ENCODE measurements around the gene CEP63. TPM values are rescaled to one million over a fixed set of nuclear protein-coding genes. Genes with fewer than 3 reads are reported as not detected.

CEP63 gene
- total and polyA plus RNA-seq, 4 donors: 28.0 to 32.7 (median 29.7) TPM

- H3K4me1 ChIP-seq (ENCODE audit: control insufficient read depth in 1 of 2, insufficient read depth in 2 of 2, low read length in 2 of 2): no peaks in the 10 kb centered on the region
- no peaks in the 10 kb centered on the region for H3K36me3 ChIP-seq (ENCODE audit: control insufficient read depth in 1 of 2, insufficient read depth in 2 of 2, low read length in 1 of 2)
- ATAC-seq (ENCODE audit: low FRiP score) (no peak), DNase-seq (no peak)
- WGBS, 2 donors: 95% methylated on average over 6 of the region's 6 CpGs
- H3K4me3 ChIP-seq (ENCODE audit: low read length in 2 of 2): no peak overlapping the region
- H3K27me3 ChIP-seq (ENCODE audit: control insufficient read depth in 1 of 2, insufficient read depth in 2 of 2, low read length in 1 of 2): no peaks in the 10 kb centered on the region
- intact Hi-C loops (cut with DNase I): loop anchor here in 1 of 2 donors (10.0 kb wide), 1 partner anchor 1287 kb away; no protein-coding TSS in a partner anchor
- no peak overlapping the region for H3K27ac ChIP-seq (ENCODE audit: low read depth in 1 of 2, low read length in 2 of 2)
- no peaks in the 10 kb centered on the region for H3K9me3 ChIP-seq (ENCODE audit: control insufficient read depth, low read length)
Observed at GRCh38 chr3:134608023-134608770, 122.3 kb downstream of the CEP63 start.

GRCh38 chr3:134608771-134609435, 123.0 kb downstream of the CEP63 start:
- WGBS, 2 donors: 86 to 89% methylated on average over 10 of the region's 10 CpGs
- Histone ChIP-seq H3K36me3 (ENCODE audit: control insufficient read depth in 1 of 2, insufficient read depth in 2 of 2, low read length in 1 of 2) (no peaks in the 10 kb centered on the region), H3K27me3 (ENCODE audit: control insufficient read depth in 1 of 2, insufficient read depth in 2 of 2, low read length in 1 of 2) (no peaks in the 10 kb centered on the region), H3K4me3 (ENCODE audit: low read length in 2 of 2) (no peak overlapping the region), H3K4me1 (ENCODE audit: control insufficient read depth in 1 of 2, insufficient read depth in 2 of 2, low read length in 2 of 2) (no peaks in the 10 kb centered on the region), H3K9me3 (ENCODE audit: control insufficient read depth, low read length) (no peaks in the 10 kb centered on the region), H3K27ac (ENCODE audit: low read depth in 1 of 2, low read length in 2 of 2) (no peak overlapping the region)
- ATAC-seq (ENCODE audit: low FRiP score) (no peak), DNase-seq (no peak)
- intact Hi-C loops (cut with DNase I): loop anchor here in 1 of 2 donors (10.0 kb wide), 1 partner anchor 1286 kb away; no protein-coding TSS in a partner anchor

GRCh38 chr3:134609821-134610431, 124.1 kb downstream of the CEP63 start:
- H3K36me3 ChIP-seq (ENCODE audit: control insufficient read depth in 1 of 2, insufficient read depth in 2 of 2, low read length in 1 of 2): no peaks in the 10 kb centered on the region
- intact Hi-C loops (cut with DNase I): loop anchor here in 1 of 2 donors (10.0 kb wide), 1 partner anchor 1285 kb away; no protein-coding TSS in a partner anchor
- H3K27me3 ChIP-seq (ENCODE audit: control insufficient read depth in 1 of 2, insufficient read depth in 2 of 2, low read length in 1 of 2): no peaks in the 10 kb centered on the region
- DNase-seq (no peak), ATAC-seq (ENCODE audit: low FRiP score) (no peak)
- no peaks in the 10 kb centered on the region for H3K4me1 ChIP-seq (ENCODE audit: control insufficient read depth in 1 of 2, insufficient read depth in 2 of 2, low read length in 2 of 2)
- H3K9me3 ChIP-seq (ENCODE audit: control insufficient read depth, low read length): no peaks in the 10 kb centered on the region
- 61 to 67% methylated on average over 10 of the region's 10 CpGs for WGBS, 2 donors
- no peak overlapping the region for H3K4me3 ChIP-seq (ENCODE audit: low read length in 2 of 2)
- no peak overlapping the region for H3K27ac ChIP-seq (ENCODE audit: low read depth in 1 of 2, low read length in 2 of 2)

GRCh38 chr3:134610432-134611385, 124.9 kb downstream of the CEP63 start:
- Histone ChIP-seq H3K27ac (ENCODE audit: low read depth in 1 of 2, low read length in 2 of 2) (no peak overlapping the region), H3K27me3 (ENCODE audit: control insufficient read depth in 1 of 2, insufficient read depth in 2 of 2, low read length in 1 of 2) (no peaks in the 10 kb centered on the region), H3K4me3 (ENCODE audit: low read length in 2 of 2) (no peak overlapping the region), H3K36me3 (ENCODE audit: control insufficient read depth in 1 of 2, insufficient read depth in 2 of 2, low read length in 1 of 2) (no peaks in the 10 kb centered on the region), H3K4me1 (ENCODE audit: control insufficient read depth in 1 of 2, insufficient read depth in 2 of 2, low read length in 2 of 2) (no peaks in the 10 kb centered on the region), H3K9me3 (ENCODE audit: control insufficient read depth, low read length) (no peaks in the 10 kb centered on the region)
- DNase-seq: no peak
- 78 to 79% methylated on average over 11 of the region's 11 CpGs for WGBS, 2 donors
- ATAC-seq (ENCODE audit: low FRiP score): no peak
- intact Hi-C loops (cut with DNase I): no loop called here

- WGBS, 2 donors: 90 to 93% methylated on average over 2 of the region's 2 CpGs
- intact Hi-C loops (cut with DNase I): no loop called here
- ATAC-seq (ENCODE audit: low FRiP score) (no peak), DNase-seq (no peak)
- no peak overlapping the region for H3K4me3 ChIP-seq (ENCODE audit: low read length in 2 of 2)
- H3K27ac ChIP-seq (ENCODE audit: low read depth in 1 of 2, low read length in 2 of 2): no peak overlapping the region
- H3K36me3 ChIP-seq (ENCODE audit: control insufficient read depth in 1 of 2, insufficient read depth in 2 of 2, low read length in 1 of 2): no peaks in the 10 kb centered on the region
- H3K4me1 ChIP-seq (ENCODE audit: control insufficient read depth in 1 of 2, insufficient read depth in 2 of 2, low read length in 2 of 2): no peaks in the 10 kb centered on the region
- no peaks in the 10 kb centered on the region for H3K9me3 ChIP-seq (ENCODE audit: control insufficient read depth, low read length)
- H3K27me3 ChIP-seq (ENCODE audit: control insufficient read depth in 1 of 2, insufficient read depth in 2 of 2, low read length in 1 of 2): no peaks in the 10 kb centered on the region
Observed at GRCh38 chr3:134611516-134611915, 125.7 kb downstream of the CEP63 start.

- Histone ChIP-seq H3K27me3 (ENCODE audit: control insufficient read depth in 1 of 2, insufficient read depth in 2 of 2, low read length in 1 of 2) (no peaks in the 10 kb centered on the region), H3K9me3 (ENCODE audit: control insufficient read depth, low read length) (no peaks in the 10 kb centered on the region), H3K4me1 (ENCODE audit: control insufficient read depth in 1 of 2, insufficient read depth in 2 of 2, low read length in 2 of 2) (no peaks in the 10 kb centered on the region), H3K27ac (ENCODE audit: low read depth in 1 of 2, low read length in 2 of 2) (no peak overlapping the region), H3K36me3 (ENCODE audit: control insufficient read depth in 1 of 2, insufficient read depth in 2 of 2, low read length in 1 of 2) (no peaks in the 10 kb centered on the region), H3K4me3 (ENCODE audit: low read length in 2 of 2) (no peak overlapping the region)
- DNase-seq (no peak), ATAC-seq (ENCODE audit: low FRiP score) (no peak)
- 75 to 82% methylated on average over 6 of the region's 6 CpGs for WGBS, 2 donors
- intact Hi-C loops (cut with DNase I): no loop called here
Observed at GRCh38 chr3:134613006-134613520, 127.2 kb downstream of the CEP63 start.

- DNase-seq: no peak
- ATAC-seq (ENCODE audit: low FRiP score): no peak
- WGBS, 2 donors: 90 to 93% methylated on average over 4 of the region's 4 CpGs
- Histone ChIP-seq H3K27me3 (ENCODE audit: control insufficient read depth in 1 of 2, insufficient read depth in 2 of 2, low read length in 1 of 2) (no peaks in the 10 kb centered on the region), H3K36me3 (ENCODE audit: control insufficient read depth in 1 of 2, insufficient read depth in 2 of 2, low read length in 1 of 2) (no peaks in the 10 kb centered on the region), H3K4me1 (ENCODE audit: control insufficient read depth in 1 of 2, insufficient read depth in 2 of 2, low read length in 2 of 2) (no peaks in the 10 kb centered on the region), H3K9me3 (ENCODE audit: control insufficient read depth, low read length) (no peaks in the 10 kb centered on the region), H3K27ac (ENCODE audit: low read depth in 1 of 2, low read length in 2 of 2) (no peak overlapping the region), H3K4me3 (ENCODE audit: low read length in 2 of 2) (no peak overlapping the region)
- intact Hi-C loops (cut with DNase I): no loop called here
Observed at GRCh38 chr3:134614955-134615354, 129.1 kb downstream of the CEP63 start.

GRCh38 chr3:134615743-134616142, 129.9 kb downstream of the CEP63 start:
- WGBS, 2 donors: 83 to 84% methylated on average over 5 of the region's 5 CpGs
- Histone ChIP-seq H3K27me3 (ENCODE audit: control insufficient read depth in 1 of 2, insufficient read depth in 2 of 2, low read length in 1 of 2) (no peaks in the 10 kb centered on the region), H3K27ac (ENCODE audit: low read depth in 1 of 2, low read length in 2 of 2) (no peak overlapping the region), H3K9me3 (ENCODE audit: control insufficient read depth, low read length) (no peaks in the 10 kb centered on the region), H3K4me1 (ENCODE audit: control insufficient read depth in 1 of 2, insufficient read depth in 2 of 2, low read length in 2 of 2) (no peaks in the 10 kb centered on the region), H3K4me3 (ENCODE audit: low read length in 2 of 2) (no peak overlapping the region), H3K36me3 (ENCODE audit: control insufficient read depth in 1 of 2, insufficient read depth in 2 of 2, low read length in 1 of 2) (no peaks in the 10 kb centered on the region)
- ATAC-seq (ENCODE audit: low FRiP score) (no peak), DNase-seq (no peak)
- intact Hi-C loops (cut with DNase I): no loop called here

All from aorta (tissue), 5 donors.